ENCODE measurements around the gene CNBD2.

CNBD2 gene

DNA sequence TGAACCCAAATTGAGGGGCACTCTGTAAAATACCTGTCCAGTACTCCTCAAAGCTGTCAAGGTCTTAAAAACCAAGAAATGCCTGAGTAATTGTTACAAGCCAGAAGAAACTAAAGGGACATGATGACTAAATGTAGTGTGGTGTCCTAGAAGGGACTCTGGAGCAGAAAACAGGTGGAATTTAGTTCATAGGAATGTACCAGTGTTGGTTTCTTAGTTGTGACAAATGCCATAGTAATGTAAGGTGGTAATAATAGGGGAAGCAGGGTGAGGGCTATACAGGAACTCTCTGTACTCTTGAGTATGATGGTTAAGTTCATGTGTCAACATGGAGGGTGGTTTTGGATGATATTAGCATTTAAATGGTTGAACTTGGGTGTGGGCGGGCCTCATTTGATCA is 92.3 kb downstream of the CNBD2 start:
- Histone ChIP-seq H2AK5ac (ENCODE audit: low read length) (no peak overlapping the region), H3K4ac (ENCODE audit: low read depth, low read length) (no peak overlapping the region), H3K56ac (ENCODE audit: low read length) (no peak overlapping the region), H4K8ac (ENCODE audit: low read depth, low read length) (no peak overlapping the region), H3K27ac (ENCODE audit: low read depth, low read length) (no peak overlapping the region), H3K18ac (ENCODE audit: low read length) (no peak overlapping the region), H3K27me3 (ENCODE audit: insufficient read depth, low read length, poor library complexity) (no peaks in the 10 kb centered on the region), H2BK15ac (replicated peaks; ENCODE audit: low read depth) (no peak overlapping the region), H3K4me1 (ENCODE audit: control insufficient read depth, low read depth, low read length) (no peaks in the 10 kb centered on the region), H3K4me2 (ENCODE audit: low read length) (no peak overlapping the region), H3K4me3 (ENCODE audit: low read length) (no peak overlapping the region), H4K5ac (ENCODE audit: low read length) (no peak overlapping the region), H2BK5ac (ENCODE audit: low read length) (no peak overlapping the region), H3K36me3 (ENCODE audit: control insufficient read depth, insufficient read depth, low read length) (no peaks in the 10 kb centered on the region), H3K9ac (ENCODE audit: low read length) (no peak overlapping the region), H2BK120ac (ENCODE audit: low read depth, low read length) (no peak overlapping the region), H3K79me1 (ENCODE audit: low read length) (no peaks in the 10 kb centered on the region), H3K23ac (ENCODE audit: low read length) (no peak overlapping the region), H3K79me2 (ENCODE audit: control insufficient read depth, insufficient read depth, low read length) (no peaks in the 10 kb centered on the region)
- no peak for DNase-seq
- no CpG with 5 or more reads among the region's 1 CpG for WGBS (ENCODE audit: extremely low coverage, insufficient coverage, low lambda C conversion rate)

DNA sequence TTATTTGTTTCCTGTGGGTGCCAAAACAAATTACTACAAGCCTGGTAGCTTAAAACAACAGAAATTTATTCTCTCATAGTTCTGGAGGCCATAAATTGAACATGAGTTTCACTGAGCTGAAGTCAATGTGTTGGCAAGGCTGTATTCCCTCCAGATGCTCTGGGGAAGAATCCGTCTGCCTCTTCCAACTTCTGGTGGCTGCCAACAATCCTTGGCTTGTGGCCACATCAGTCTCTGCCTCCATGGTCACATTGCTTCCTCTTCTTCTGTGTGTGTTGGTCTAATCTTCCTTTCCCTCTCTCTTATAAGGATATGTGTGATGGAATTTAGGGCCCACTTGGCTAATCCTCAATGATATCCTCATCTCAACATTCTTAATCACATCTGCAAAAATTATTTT is 93.4 kb downstream of the CNBD2 start:
- Histone ChIP-seq H3K36me3 (ENCODE audit: control insufficient read depth, insufficient read depth, low read length) (no peaks in the 10 kb centered on the region), H2BK120ac (ENCODE audit: low read depth, low read length) (no peak overlapping the region), H4K8ac (ENCODE audit: low read depth, low read length) (no peak overlapping the region), H3K4me1 (ENCODE audit: control insufficient read depth, low read depth, low read length) (no peaks in the 10 kb centered on the region), H3K4me2 (ENCODE audit: low read length) (no peak overlapping the region), H3K18ac (ENCODE audit: low read length) (no peak overlapping the region), H3K23ac (ENCODE audit: low read length) (no peak overlapping the region), H2AK5ac (ENCODE audit: low read length) (no peak overlapping the region), H3K79me2 (ENCODE audit: control insufficient read depth, insufficient read depth, low read length) (no peaks in the 10 kb centered on the region), H3K27ac (ENCODE audit: low read depth, low read length) (no peak overlapping the region), H2BK15ac (replicated peaks; ENCODE audit: low read depth) (no peak overlapping the region), H3K9ac (ENCODE audit: low read length) (no peak overlapping the region), H3K79me1 (ENCODE audit: low read length) (no peaks in the 10 kb centered on the region), H3K4me3 (ENCODE audit: low read length) (no peak overlapping the region), H3K56ac (ENCODE audit: low read length) (no peak overlapping the region), H2BK5ac (ENCODE audit: low read length) (no peak overlapping the region), H3K4ac (ENCODE audit: low read depth, low read length) (no peak overlapping the region), H3K27me3 (ENCODE audit: insufficient read depth, low read length, poor library complexity) (no peaks in the 10 kb centered on the region), H4K5ac (ENCODE audit: low read length) (no peak overlapping the region)
- WGBS (ENCODE audit: extremely low coverage, insufficient coverage, low lambda C conversion rate), result no CpG with 5 or more reads among the region's 1 CpG
- DNase-seq, result no peak

- no peak for DNase-seq
- H3K4me1 ChIP-seq (ENCODE audit: control insufficient read depth, low read depth, low read length), result no peaks in the 10 kb centered on the region
- no CpG with 5 or more reads among the region's 1 CpG for WGBS (ENCODE audit: extremely low coverage, insufficient coverage, low lambda C conversion rate)
Observed at GRCh38 chr20:36062799-36063198, 94.4 kb downstream of the CNBD2 start.

GRCh38 chr20:36063916-36064657 is 95.7 kb downstream of the CNBD2 start:
- WGBS (ENCODE audit: extremely low coverage, insufficient coverage, low lambda C conversion rate), result no CpG with 5 or more reads among the region's 26 CpGs
- no peak overlapping the region for H4K8ac ChIP-seq (ENCODE audit: low read depth, low read length)
- peak overlapping the region; percentile 77 for H3K56ac ChIP-seq (ENCODE audit: low read length)
- H3K36me3 ChIP-seq (ENCODE audit: control insufficient read depth, insufficient read depth, low read length), result no peaks in the 10 kb centered on the region
- H3K27me3 ChIP-seq (ENCODE audit: insufficient read depth, low read length, poor library complexity), result no peaks in the 10 kb centered on the region
- no peak overlapping the region for H2AK5ac ChIP-seq (ENCODE audit: low read length)
- H4K5ac ChIP-seq (ENCODE audit: low read length), result no peak overlapping the region
- peak overlapping the region; percentile 24 for H3K4me3 ChIP-seq (ENCODE audit: low read length)
- no peak for DNase-seq
- no peak overlapping the region for H3K27ac ChIP-seq (ENCODE audit: low read depth, low read length)
- no peak overlapping the region for H3K23ac ChIP-seq (ENCODE audit: low read length)
- no peaks in the 10 kb centered on the region for H3K79me2 ChIP-seq (ENCODE audit: control insufficient read depth, insufficient read depth, low read length)
- peak overlapping the region; percentile 71 for H3K9ac ChIP-seq (ENCODE audit: low read length)
- no peaks in the 10 kb centered on the region for H3K4me1 ChIP-seq (ENCODE audit: control insufficient read depth, low read depth, low read length)
- no peak overlapping the region for H2BK120ac ChIP-seq (ENCODE audit: low read depth, low read length)
- H3K4ac ChIP-seq (ENCODE audit: low read depth, low read length), result no peak overlapping the region
- H2BK15ac ChIP-seq (replicated peaks; ENCODE audit: low read depth), result no peak overlapping the region
- H3K79me1 ChIP-seq (ENCODE audit: low read length), result no peaks in the 10 kb centered on the region
- H3K18ac ChIP-seq (ENCODE audit: low read length), result no peak overlapping the region
- no peak overlapping the region for H2BK5ac ChIP-seq (ENCODE audit: low read length)
- peak overlapping the region; percentile 53 for H3K4me2 ChIP-seq (ENCODE audit: low read length)

More at GRCh38 chr20:36062799-36063198, 94.4 kb downstream of the CNBD2 start:
- Histone ChIP-seq H3K4ac (ENCODE audit: low read depth, low read length) (no peak overlapping the region), H4K5ac (ENCODE audit: low read length) (no peak overlapping the region), H3K4me2 (ENCODE audit: low read length) (no peak overlapping the region), H3K9ac (ENCODE audit: low read length) (no peak overlapping the region), H3K23ac (ENCODE audit: low read length) (no peak overlapping the region), H3K27me3 (ENCODE audit: insufficient read depth, low read length, poor library complexity) (no peaks in the 10 kb centered on the region), H2BK15ac (replicated peaks; ENCODE audit: low read depth) (no peak overlapping the region), H4K8ac (ENCODE audit: low read depth, low read length) (no peak overlapping the region), H3K4me3 (ENCODE audit: low read length) (no peak overlapping the region), H3K27ac (ENCODE audit: low read depth, low read length) (no peak overlapping the region), H2AK5ac (ENCODE audit: low read length) (no peak overlapping the region), H2BK5ac (ENCODE audit: low read length) (no peak overlapping the region), H3K79me1 (ENCODE audit: low read length) (no peaks in the 10 kb centered on the region), H3K56ac (ENCODE audit: low read length) (no peak overlapping the region), H3K79me2 (ENCODE audit: control insufficient read depth, insufficient read depth, low read length) (no peaks in the 10 kb centered on the region), H3K18ac (ENCODE audit: low read length) (no peak overlapping the region), H2BK120ac (ENCODE audit: low read depth, low read length) (no peak overlapping the region), H3K36me3 (ENCODE audit: control insufficient read depth, insufficient read depth, low read length) (no peaks in the 10 kb centered on the region)

GRCh38 chr20:36064658-36065426 is 96.5 kb downstream of the CNBD2 start:
- no peak overlapping the region for H3K4ac ChIP-seq (ENCODE audit: low read depth, low read length)
- H4K8ac ChIP-seq (ENCODE audit: low read depth, low read length), result no peak overlapping the region
- no peaks in the 10 kb centered on the region for H3K79me2 ChIP-seq (ENCODE audit: control insufficient read depth, insufficient read depth, low read length)
- H3K4me2 ChIP-seq (ENCODE audit: low read length), result peak overlapping the region; percentile 100
- H3K27ac ChIP-seq (ENCODE audit: low read depth, low read length), result no peak overlapping the region
- no peak overlapping the region for H2BK5ac ChIP-seq (ENCODE audit: low read length)
- no CpG with 5 or more reads among the region's 61 CpGs for WGBS (ENCODE audit: extremely low coverage, insufficient coverage, low lambda C conversion rate)
- peak overlapping the region; percentile 72 for H3K9ac ChIP-seq (ENCODE audit: low read length)
- H2AK5ac ChIP-seq (ENCODE audit: low read length), result no peak overlapping the region
- H4K5ac ChIP-seq (ENCODE audit: low read length), result no peak overlapping the region
- H3K23ac ChIP-seq (ENCODE audit: low read length), result no peak overlapping the region
- peak; percentile 93 for DNase-seq
- no peaks in the 10 kb centered on the region for H3K27me3 ChIP-seq (ENCODE audit: insufficient read depth, low read length, poor library complexity)
- H3K4me1 ChIP-seq (ENCODE audit: control insufficient read depth, low read depth, low read length), result no peaks in the 10 kb centered on the region
- H3K18ac ChIP-seq (ENCODE audit: low read length), result no peak overlapping the region
- H3K56ac ChIP-seq (ENCODE audit: low read length), result peak overlapping the region; percentile 77
- no peaks in the 10 kb centered on the region for H3K36me3 ChIP-seq (ENCODE audit: control insufficient read depth, insufficient read depth, low read length)
- no peaks in the 10 kb centered on the region for H3K79me1 ChIP-seq (ENCODE audit: low read length)
- peak overlapping the region; percentile 41 for H3K4me3 ChIP-seq (ENCODE audit: low read length)
- no peak overlapping the region for H2BK120ac ChIP-seq (ENCODE audit: low read depth, low read length)
- no peak overlapping the region for H2BK15ac ChIP-seq (replicated peaks; ENCODE audit: low read depth)
